ENCODE results near the gene PSAP. TPM values are rescaled to one million over a fixed set of nuclear protein-coding genes. Genes with fewer than 3 reads are reported as not detected.
"Not testable (repeated sequence)": the region's sequence is repeated elsewhere in the genome, so short reads cannot be mapped to it uniquely, and the experiment has no call there.

PSAP gene
- total RNA-seq, 1 experiment from 2014 or later, result 397 TPM

- ATAC-seq, result no peak
- H3K4me3 Mint-ChIP-seq, result no peak overlapping the region
- peaks cover 3% of the 10 kb centered on the region for H3K9me3 Mint-ChIP-seq
- ChIA-PET POLR2A (no interaction called here), CTCF (interaction anchor here (1.2 to 1.7 kb wide), 2 partner anchors 23 to 42 kb away, joined by 3 to 7 read pairs; no protein-coding TSS in a partner anchor)
- peaks cover 7% of the 10 kb centered on the region for H3K4me1 Mint-ChIP-seq
- no peaks in the 10 kb centered on the region; the same call in 1 of the 2 replicates for H3K27me3 Mint-ChIP-seq (ENCODE audit: low read depth)
- no peak overlapping the region for H3K27ac Mint-ChIP-seq
- no peak for TF ChIP-seq ZNF317 (CRISPR knock-in tag; IDR thresholded peaks at IDR 0.05; ENCODE audit: borderline replicate concordance, low read depth)
- TF ChIP-seq HMGA2 (CRISPR knock-in tag; IDR thresholded peaks at IDR 0.05), result no peak
- TF ChIP-seq ATF1 (CRISPR knock-in tag; IDR thresholded peaks at IDR 0.05), result no peak
- TF ChIP-seq CREM (CRISPR knock-in tag; IDR thresholded peaks at IDR 0.05), result no peak
- peaks cover 6% of the 10 kb centered on the region; the same call in 1 of the 2 replicates for H3K36me3 Mint-ChIP-seq
- no peak for DNase-seq (ENCODE audit: low spot score)
These were observed 22.6 kb upstream of the PSAP start for GRCh38 chr10:71873582-71874211.

GRCh38 chr10:71869601-71870000, 18.6 kb upstream of the PSAP start:
- not testable (repeated sequence) for H3K4me1 Mint-ChIP-seq; H3K27me3 Mint-ChIP-seq (ENCODE audit: low read depth)

GRCh38 chr10:71868192-71868697, 17.2 kb upstream of the PSAP start:
- no peak overlapping the region for H3K27ac Mint-ChIP-seq
- H3K27me3 Mint-ChIP-seq (ENCODE audit: low read depth), result no peaks in the 10 kb centered on the region
- H3K4me3 Mint-ChIP-seq, result no peak overlapping the region
- ChIA-PET POLR2A (no interaction called here), CTCF (interaction anchor here (0.6 kb wide), 1 partner anchor 63 kb away, joined by 4 read pairs; no protein-coding TSS in a partner anchor)
- DNase-seq (ENCODE audit: low spot score) (no peak), ATAC-seq (no peak)
- H3K4me1 Mint-ChIP-seq, result peaks cover 4% of the 10 kb centered on the region
- H3K9me3 Mint-ChIP-seq, result peaks cover 3% of the 10 kb centered on the region
- peaks cover 5% of the 10 kb centered on the region; the same call in 1 of the 2 replicates for H3K36me3 Mint-ChIP-seq
- no peak for TF ChIP-seq FOXP1 (CRISPR knock-in tag; IDR thresholded peaks at IDR 0.05; ENCODE audit: borderline replicate concordance)
- TF ChIP-seq MYBL2 (CRISPR knock-in tag; IDR thresholded peaks at IDR 0.05), result no peak
- TF ChIP-seq ZNF281 (CRISPR knock-in tag; IDR thresholded peaks at IDR 0.05), result no peak
- no peak for TF ChIP-seq JAZF1 (CRISPR knock-in tag; IDR thresholded peaks at IDR 0.05)
- no peak for TF ChIP-seq STAT6 (CRISPR knock-in tag; conservative IDR thresholded peaks at IDR 0.05; ENCODE audit: low read depth)
- no peak for TF ChIP-seq ATF1 (CRISPR knock-in tag; IDR thresholded peaks at IDR 0.05)
- no peak for TF ChIP-seq ZNF416 (CRISPR knock-in tag; IDR thresholded peaks at IDR 0.05)
- TF ChIP-seq ETV6 (CRISPR knock-in tag; IDR thresholded peaks at IDR 0.05), result no peak
- no peak for TF ChIP-seq SP1 (CRISPR knock-in tag; conservative IDR thresholded peaks at IDR 0.05)
- TF ChIP-seq CDX4 (CRISPR knock-in tag; IDR thresholded peaks at IDR 0.05; ENCODE audit: borderline replicate concordance), result no peak
- TF ChIP-seq ARID4B (CRISPR knock-in tag; IDR thresholded peaks at IDR 0.05; ENCODE audit: borderline replicate concordance), result no peak
- no peak for TF ChIP-seq ZNF317 (CRISPR knock-in tag; IDR thresholded peaks at IDR 0.05; ENCODE audit: borderline replicate concordance, low read depth)
- no peak for TF ChIP-seq OVOL2 (CRISPR knock-in tag; IDR thresholded peaks at IDR 0.05; ENCODE audit: borderline replicate concordance)
- no peak for TF ChIP-seq TEAD1 (CRISPR knock-in tag; IDR thresholded peaks at IDR 0.05)
- TF ChIP-seq NFYB (CRISPR knock-in tag; conservative IDR thresholded peaks at IDR 0.05; ENCODE audit: low read depth), result no peak
- TF ChIP-seq ERG (CRISPR knock-in tag; IDR thresholded peaks at IDR 0.05), result no peak
- no peak for TF ChIP-seq TEAD4 (CRISPR knock-in tag; IDR thresholded peaks at IDR 0.05)

More at GRCh38 chr10:71869601-71870000, 18.6 kb upstream of the PSAP start:
- ATAC-seq; DNase-seq (ENCODE audit: low spot score); CTCF ChIA-PET; H3K36me3 Mint-ChIP-seq; H3K9me3 Mint-ChIP-seq; H3K4me3 Mint-ChIP-seq; H3K27ac Mint-ChIP-seq; POLR2A ChIA-PET: not testable (repeated sequence)
